ENCODE measurements around the gene TFPI.
"Not testable (repeated sequence)": the region's sequence is repeated elsewhere in the genome, so short reads cannot be mapped to it uniquely, and the experiment has no call there.

Gene TFPI

DNA sequence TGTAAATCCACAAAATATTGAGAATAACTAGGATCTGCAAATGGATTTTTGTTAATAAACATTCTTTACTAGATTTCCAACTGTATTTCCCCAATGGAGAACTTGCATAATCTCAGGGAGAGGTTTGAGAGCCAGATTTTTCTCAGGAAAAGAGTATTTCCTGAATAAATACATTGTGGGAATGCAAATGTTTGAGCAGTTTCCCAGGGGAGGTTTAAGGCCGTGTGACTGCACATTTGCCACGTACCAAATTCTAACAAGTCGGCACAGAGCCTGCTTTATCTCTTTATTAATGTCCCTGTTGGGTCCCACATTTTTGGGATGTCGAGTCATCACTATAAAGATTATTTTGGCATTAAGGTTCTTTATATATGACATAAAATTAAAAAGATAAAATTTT lies 27.0 kb downstream of the TFPI start:
- DNase-seq, result no peak

DNA sequence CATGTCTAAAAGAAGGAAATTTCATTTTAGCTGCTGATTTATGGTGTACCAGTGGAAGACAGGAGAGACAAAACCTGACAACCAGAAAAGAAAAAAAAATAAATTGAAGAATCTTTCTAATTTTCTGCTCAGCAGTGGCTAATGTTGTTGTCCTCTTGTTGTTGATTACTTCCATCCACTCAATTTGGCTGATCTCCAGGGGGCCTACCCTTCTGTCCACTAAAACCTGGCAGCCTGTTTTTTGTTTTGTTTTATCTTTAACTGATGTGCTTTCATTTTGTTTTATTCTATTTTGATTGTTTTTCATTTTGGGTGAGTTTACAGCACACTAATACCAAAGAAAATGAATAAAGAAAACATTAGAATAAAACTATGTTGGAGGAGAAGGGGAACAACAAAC lies 27.4 kb downstream of the TFPI start:
- DNase-seq, result no peak

DNA sequence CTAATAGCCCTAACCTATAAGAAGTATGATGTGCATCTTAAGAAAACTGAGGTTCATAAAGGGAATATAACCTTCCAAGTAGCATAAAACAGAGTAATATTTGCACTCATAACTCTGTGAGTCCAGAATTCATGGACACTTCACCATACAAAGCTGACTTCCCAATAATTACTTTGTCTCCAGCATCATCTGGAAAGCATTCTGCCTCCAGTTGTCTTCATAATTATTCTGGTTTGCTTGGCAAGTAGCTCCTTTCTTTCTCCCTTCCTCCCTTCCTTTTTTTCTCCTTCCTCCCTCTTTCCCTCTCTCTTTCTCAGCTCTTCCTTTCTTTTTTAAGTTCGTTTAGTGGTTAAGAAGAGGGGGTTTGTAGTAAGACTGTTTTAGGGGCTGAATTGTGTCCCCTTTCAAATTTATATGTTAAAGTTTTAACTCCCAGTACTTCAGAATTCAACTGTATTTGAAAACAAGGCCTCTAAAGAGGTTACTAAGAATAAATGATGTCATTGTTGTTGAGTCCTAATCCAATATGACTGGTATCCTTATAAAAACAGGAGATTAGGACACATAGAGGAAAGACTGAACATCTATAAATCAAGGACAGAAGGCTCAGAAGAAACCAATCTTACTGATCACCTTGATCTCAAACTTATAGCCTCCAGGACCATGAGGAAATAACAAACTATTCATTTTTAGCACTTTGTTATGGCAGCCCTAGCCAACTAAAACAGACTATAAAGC lies 28.9 kb downstream of the TFPI start:
- no peak for DNase-seq

DNA sequence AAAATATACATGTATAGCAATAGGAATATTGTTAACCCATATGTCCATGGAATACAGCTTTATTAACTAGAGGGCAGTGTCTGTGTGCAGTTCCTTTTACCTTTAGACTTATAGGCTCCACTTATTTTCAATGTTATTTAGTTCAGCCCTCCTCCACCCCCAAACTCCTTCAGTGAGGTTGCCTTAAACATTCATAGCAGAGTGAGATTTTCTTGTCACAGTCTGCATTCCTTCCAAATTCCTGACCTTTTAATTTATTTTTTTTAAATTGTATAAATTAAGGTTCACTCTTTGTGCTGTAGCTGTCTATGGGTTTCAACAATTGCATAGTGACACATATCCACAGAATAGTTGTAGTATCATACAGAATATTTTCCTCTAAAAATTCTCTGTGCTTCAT lies 30.9 kb downstream of the TFPI start:
- no peak for DNase-seq

DNA sequence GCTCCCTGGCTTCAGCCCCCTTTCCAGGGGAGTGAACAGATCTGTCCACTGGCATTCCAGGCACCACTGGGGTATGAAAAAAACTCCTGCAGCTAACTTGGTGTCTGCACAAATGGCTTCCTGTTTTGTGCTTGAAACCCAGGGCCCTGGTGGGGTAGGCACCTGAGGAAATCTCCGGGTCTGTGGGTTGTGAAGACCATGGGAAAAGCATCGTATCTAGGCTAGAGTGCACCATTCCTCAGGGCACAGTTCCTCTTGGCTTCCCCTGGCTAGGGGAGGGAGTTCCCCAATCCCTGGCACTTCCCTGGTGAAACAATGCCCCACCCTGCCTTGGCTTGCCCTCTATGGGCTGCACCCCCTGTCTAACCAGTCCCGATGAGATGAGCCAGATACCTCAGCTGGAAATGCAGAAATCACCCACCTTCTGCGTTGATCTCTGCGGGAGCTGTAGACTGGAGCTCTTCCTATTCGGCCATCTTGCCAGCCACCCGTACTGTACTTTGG lies 34.1 kb downstream of the TFPI start:
- DNase-seq, result no peak

DNA sequence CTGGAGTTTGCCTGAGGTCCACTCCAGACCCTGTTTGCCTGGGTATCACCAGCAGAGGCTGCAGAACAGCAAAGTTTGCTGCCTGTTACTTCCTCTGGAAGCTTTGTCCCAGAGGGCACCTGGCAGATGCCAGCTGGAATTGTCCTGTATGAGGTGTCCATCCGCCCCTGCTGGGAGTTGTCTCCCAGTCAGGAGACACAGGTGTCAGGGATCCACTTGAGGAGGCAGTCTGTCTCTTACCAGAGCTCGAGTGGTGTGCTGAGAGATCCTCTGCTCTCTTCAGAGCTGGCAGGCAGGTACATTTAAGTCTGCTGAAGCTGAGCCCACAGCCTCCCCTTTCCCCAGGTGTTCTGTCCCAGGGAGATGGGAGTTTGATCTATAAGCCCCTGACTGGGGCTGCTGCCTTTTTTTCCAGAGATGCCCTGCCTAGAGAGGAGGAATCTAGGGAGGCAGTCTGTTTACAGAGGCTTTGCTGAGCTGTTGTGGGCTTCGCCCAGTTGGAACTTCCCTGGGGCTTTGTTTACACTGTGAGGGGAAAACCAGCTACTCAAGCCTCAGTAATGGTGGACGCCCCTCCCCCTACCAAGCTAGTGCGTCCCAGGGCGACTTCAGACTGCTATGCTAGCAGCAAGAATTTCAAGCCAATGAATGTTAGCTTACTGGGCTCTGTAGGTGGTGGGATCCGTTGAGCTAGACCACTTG lies 34.7 kb downstream of the TFPI start:
- no peak for DNase-seq

DNA sequence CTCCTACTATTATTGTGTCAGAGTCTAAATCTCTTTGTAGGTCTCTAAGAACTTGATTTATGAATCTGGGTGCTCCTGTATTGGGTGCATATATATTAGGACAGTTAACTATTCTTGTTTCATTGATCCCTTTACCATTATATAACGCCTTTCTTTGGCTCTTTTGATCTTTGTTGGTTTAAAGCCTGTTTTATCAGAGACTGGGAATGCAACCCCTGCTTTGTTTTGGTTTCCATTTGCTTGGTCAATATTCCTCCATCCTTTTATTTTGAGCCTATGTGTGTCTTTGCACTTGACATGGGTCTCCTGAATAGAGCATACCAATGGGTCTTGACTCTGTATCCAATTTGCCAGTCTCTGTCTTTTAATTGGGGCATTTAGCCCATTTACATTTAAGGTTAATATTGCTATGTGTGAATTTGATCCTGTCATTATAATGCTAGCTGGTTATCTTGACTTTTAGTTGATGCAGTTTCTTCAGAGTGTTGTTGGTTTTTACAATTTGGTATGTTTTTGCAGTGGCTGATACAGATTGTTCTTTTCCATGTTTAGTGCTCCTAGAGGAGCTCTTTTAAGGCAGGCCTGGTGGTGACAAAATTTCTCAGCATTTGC lies 36.4 kb downstream of the TFPI start:
- not testable (repeated sequence) for DNase-seq

DNA sequence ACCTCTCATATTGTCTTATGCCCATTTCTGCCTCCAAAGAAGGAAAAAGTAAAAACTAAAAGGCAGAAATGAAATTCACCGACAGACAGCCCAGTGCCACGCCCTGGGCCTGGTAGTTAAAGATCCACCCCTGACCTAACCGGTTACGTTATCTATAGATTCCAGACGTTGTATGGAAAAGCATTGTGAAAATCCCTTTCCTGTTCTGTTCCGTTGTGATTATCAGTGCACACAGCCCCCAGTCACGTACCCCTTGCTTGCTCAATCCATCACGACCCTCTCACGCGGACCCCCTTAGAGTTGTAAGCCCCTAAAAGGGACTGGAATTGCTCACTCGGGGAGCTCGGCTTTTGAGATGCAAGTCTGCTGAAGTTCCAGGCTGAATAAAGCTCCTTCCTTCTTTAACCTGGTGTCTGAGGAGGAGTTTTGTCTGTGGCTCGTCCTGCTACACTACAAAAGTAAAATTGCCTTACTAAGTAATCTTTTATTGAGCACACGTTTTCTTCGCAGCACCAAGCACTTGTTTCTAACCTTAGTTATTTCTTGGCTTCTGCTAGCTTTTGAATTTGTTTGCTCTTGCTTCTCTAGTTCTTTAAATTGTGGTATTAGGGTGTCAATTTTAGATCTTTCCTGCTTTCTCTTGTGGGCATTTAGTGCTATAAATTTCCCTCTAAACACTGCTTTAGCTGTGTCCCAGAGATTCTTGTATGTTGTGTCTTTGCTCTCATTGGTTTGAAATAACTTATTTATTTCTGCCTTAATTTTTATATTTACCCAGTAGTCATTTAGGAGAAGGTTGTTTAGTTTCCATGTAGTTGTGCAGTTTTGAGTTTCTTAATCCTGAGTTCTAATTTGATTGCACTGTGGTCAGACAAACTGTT lies 37.4 kb downstream of the TFPI start:
- not testable (repeated sequence) for DNase-seq

DNA sequence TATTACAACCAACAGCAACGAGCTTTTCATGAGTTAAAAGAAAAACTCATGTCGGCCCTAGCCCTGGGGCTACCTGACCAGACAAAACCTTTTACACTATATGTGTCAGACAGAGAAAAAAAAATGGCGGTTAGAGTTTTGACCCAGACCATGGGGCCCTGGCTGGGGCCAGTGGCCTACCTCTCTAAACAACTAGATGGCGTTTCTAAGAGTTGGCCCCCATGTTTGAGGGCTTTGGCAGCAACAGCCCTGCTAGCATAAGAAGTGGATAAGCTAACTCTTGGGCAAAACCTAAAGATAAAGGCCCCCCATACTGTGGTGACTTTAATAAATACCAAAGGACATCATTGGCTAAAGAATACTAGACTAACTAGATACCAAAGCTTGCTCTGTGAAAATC lies 39.3 kb downstream of the TFPI start:
- no peak for DNase-seq

DNA sequence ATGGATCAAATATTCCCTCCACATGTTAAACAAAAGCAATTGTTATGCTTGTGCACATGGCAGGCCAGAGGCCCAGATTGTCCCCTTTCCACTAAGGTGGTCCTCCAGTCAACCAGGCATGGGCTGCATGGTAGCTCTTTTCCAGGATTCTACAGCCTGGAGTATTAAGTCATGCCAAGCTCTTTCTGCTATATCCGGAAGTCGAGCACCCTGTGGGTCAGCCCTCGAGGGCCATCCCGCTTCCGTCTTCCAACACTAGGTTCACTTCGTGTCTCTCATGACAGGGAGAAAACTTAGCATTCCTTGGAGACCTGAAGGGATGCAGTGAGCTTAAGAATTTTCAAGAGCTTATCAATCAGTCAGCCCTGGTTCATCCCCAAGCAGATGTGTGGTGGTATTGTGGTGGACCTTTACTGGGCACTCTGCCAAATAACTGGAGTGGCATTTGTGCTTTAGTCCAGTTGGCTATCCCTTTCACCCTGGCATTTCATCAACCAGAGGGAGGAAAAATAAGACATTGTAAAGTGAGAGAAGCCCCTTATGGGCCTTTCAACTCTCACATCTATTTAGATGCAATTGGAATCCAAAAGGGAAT lies 39.9 kb downstream of the TFPI start:
- DNase-seq, result not testable (repeated sequence)

DNA sequence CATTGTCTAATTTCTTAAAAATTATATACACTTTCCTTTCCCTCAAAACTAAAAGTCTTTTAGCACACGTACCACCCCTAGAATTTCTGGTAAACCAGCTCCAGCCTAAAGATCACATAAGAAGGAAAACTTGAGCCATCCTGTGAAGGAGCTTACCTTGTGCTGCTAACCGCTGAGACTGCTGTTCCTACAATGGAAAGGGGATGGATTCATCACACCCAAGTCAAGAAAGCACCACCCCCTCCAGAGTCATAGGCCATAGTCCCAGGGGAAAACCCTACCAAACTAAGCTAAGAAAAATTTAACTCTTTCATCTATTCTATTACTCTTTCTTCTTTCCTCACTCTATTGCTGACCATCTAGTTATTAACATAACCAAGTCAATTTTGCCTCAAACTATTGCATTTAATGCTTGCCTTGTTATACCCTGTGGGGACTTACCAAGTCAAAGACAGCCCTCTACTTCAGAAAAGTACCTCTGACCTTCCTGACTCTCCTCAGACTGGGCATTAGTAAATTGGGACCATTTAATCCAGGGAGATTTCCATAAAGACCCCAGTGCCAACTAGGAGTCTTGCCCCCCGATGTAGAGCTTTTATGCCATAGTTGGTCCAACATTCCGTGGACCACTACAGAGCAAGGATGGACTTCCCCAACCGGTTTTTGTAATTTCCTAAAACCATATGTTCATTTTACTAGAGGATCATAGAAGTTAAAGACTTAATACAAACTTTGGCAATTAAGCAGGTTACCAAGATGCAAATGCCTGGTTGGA lies 40.6 kb downstream of the TFPI start:
- not testable (repeated sequence) for DNase-seq

DNA sequence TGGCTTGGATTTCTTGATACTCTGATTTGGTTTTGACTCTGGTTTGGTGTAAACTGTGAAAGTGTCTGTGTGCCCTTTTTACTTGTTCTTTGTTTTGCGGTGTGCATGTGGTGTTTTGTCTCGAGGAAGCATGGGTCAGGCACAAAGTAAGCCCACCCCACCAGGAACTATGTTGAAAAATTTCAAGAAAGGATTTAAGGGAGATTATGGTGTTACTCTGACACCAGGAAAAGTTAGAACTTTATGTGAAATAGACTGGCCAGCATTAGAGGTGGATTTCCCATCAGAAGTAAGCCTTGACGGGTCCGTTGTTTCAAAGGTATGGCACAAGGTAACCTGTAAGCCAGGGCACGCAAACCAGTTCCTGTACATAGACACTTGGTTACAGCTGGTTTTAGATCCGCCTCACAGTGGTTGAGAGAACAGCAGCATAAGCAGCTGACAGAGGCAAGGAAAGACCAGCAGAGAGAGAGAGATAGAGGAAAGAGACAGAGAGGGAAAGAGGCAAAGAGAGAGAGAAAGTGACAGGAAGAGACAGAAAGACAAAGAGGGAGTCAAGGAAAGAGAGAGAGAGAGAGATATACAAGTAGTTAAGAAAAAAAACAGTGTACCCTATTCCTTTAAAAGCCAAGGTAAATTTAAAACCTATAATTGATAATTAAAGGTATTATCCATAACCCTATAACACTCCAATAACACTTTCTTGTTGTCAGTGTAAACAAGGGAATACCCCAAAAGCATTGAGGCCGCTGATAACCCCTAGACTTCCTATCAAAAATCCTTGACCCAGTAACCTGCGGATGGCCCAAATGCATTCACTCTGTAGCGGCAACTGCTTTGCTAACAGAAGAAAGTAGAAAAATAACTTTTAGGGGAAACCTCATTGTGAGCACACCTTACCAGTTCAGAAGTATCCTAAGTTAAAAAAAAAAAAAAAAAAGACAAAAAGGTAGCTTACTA lies 42.6 kb downstream of the TFPI start:
- no peak for DNase-seq

DNA sequence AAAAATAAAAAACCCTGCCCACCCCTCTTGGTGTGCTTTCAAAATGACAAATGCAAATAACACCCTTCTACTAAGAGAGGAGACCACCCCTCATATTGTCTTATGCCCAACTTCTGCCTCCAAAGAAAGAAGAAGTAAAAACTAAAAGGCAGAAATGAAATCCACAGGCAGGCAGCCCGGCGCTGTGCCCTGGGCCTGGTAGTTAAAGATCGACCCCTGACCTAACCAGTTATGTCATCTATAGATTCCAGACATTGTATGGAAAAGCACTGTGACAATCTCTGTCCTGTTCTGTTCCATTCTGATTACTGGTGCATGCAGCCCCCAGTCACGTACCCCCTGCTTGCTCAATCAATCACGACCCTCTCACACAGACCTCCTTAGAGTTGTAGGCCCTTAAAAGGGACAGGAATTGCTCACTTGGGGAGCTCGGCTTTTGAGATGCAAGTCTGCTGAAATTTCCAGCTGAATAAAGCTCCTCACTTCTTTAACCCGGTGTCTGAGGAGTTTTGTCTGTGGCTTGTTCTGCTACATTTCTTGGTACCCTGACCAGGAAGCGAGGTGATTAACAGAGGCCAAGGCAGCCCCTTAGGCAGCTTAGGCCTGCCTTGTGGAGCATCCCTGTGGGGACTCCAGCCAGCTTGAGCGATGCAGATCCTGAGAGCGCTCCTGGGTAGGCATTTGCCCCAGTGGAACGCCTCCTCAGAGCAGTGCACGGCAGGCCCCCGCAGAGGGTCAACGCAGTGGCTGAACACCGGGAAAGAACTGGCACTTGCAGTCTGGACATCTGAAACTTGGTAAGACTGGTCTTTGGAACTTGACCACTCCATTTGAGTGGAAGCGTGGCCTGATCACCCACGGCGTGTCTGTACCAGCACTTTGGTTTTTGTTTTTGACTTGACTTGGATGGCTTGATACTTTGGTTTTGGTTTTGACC lies 43.5 kb downstream of the TFPI start:
- DNase-seq, result not testable (repeated sequence)

DNA sequence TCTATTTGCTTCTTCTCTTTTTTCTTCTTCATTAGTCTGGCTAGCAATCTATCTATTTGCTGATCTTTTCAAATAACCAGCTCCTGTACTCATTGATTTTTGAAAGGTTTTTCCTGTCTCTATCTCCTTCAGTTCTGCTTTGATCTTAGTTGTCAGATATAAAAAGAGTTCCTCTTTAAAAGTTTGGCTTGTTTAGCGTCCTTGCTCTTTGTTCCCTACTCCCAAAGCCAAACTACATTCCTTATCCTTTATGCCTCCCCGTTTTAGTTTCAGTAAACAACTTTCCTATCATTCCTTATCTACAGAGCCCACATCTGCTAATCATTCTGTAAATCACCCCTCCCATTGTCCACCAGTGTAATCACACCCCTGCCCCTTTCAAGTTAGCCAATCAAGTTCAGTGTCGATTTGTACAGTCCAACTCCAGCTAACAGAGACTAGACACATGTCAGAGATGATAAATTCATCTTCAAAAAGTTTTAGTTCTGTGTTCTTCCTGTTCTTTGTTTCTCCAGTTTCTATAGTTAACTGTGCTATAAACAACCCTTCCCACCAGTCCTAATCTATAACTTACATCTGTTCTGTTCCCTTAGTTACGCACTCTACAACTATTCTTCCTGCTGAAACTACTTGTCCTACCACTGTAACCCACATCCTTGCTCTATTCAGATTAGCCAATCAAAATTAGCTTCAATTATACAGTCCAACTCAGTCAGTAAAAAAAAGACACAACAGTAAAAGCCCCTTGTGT lies 44.4 kb downstream of the TFPI start:
- no peak for DNase-seq

DNA sequence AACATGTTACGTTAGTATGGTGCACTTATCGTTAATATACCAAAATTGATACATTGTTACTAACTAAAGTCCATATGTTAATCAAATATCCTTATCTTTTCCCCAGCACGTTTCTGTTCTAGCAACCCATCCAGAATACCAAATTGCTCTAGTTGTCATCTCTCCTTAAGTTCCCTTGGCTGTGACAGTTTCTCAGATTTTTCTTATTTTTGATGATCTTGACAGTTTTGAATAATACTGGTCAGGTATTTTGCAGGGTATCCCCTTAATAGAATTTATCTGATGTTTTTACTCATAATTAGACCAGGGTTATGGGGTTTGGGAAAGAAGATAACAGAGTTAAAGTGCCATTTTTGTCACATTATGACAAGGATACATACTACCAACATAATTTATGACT lies 47.8 kb downstream of the TFPI start:
- DNase-seq, result no peak

DNA sequence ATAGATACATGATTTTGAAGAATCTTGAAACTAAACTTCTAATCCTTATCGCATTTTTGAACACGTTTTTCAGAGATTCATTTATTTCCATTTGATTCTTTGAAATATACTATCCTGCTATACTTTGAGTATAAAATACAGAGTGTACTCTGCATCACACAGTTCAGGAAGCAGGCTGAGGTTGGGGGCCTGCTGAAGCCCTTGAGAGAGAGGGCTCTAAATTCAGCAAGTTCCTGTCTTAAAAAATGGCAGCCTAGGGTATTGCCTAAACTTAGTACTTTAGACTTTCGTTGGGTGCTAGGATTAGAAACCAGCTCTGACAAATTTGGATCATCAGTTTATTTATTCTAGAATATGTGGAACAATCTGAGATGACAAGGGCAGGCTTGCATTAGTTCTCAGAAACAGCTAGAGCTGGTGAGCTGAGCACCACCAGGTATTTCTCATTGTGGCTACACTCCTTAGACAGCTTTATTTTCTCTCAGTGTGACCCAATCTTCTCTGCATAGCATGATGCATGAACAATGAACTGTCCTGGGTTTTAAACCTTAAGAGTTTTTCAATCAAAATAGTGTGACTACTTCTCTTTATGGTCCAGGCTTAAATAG lies 49.1 kb downstream of the TFPI start:
- DNase-seq, result no peak

DNA sequence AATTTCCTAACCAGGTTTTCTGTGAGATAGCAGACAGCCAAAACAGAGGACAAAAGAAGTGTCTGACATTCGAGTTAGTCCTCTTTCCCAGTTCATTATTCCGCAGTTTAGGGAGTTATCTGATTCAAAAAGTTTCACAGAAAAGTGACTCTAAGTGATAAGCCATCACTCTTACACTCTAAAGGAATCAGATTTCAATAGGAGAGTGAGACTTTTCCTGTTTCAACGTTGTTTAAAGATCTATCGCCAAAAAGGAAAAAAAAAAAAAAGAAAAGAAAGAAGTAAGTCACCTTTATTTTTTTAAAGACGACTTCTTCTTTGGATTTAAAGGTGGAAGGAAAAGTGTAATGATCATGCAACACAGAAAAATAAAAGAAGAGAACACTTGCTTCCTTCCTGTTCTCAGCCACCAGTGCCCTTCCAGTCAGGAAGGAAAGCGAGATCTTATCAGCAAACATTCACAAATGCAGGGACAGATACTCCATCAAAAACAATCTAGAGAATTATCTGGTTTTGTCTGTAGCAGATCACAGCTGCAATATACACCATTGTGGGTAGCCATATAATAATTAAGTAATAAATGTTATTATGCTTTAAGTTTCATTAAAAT lies 49.8 kb downstream of the TFPI start:
- DNase-seq, result no peak
